ENCODE data around the gene IL11. TPM values are rescaled to one million over a fixed set of nuclear protein-coding genes. Genes with fewer than 3 reads are reported as not detected.

The IL11 gene
- total and polyA plus RNA-seq, 2 of the 8 experiments (the other 6 are each of a cell fraction or from before 2014, with no cell fraction given): 1.7 to 2.8 TPM

- no peak for TF ChIP-seq HDAC2 (IDR thresholded peaks at IDR 0.05; ENCODE audit: borderline replicate concordance in 1 of 2, low read depth in 2 of 2, low read length in 2 of 2)
- peak; percentile 79 for TF ChIP-seq E2F6 (IDR thresholded peaks at IDR 0.05)
- TF ChIP-seq SIN3A (conservative IDR thresholded peaks at IDR 0.05 in 1 of 2, IDR thresholded peaks at IDR 0.05 in 1 of 2; ENCODE audit: low read depth in 1 of 2, low read length in 2 of 2): no peak
- TF ChIP-seq MAX (IDR thresholded peaks at IDR 0.05): peak; percentile 84
- no peak for TF ChIP-seq CEBPB (IDR thresholded peaks at IDR 0.05; ENCODE audit: low read depth, low read length)
- no peak for TF ChIP-seq JUND (IDR thresholded peaks at IDR 0.05; ENCODE audit: low read length)
- TF ChIP-seq TAF1 (IDR thresholded peaks at IDR 0.05; ENCODE audit: low read depth, low read length): no peak
Measured at GRCh38 chr19:55418185-55418584, 47.9 kb upstream of the IL11 start (continued).
